ENCODE data around the gene MUL1. TPM values are rescaled to one million over a fixed set of nuclear protein-coding genes. Genes with fewer than 3 reads are reported as not detected.
A peak's percentile ranks its signal among the peaks of the same experiment; 100 is the strongest.

MUL1 gene
- total and polyA plus RNA-seq, 2 of the 4 experiments (the other 2 are of a cell fraction): 20.7 to 21.1 TPM

DNA sequence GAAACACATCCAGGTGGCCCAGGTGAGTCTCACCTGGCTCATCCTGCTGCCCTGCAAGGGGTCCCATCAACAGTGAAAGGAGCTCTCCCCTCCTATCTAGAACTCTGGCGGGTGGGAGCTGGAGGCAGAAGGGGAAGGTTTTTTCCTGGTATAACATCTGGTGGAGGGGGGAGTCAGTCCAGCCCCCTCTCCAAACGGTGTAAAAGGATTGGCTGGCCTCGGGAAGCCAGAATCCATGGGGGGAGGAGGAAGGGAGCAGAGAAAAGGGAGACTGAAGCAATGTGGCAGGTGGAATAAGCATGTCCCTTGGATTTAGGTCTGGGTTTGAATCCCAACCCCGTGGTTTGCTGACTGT, 20.7 kb downstream of the MUL1 start:
- in situ Hi-C loops (cut with MboI; ENCODE audit: low sequenced_read_pairs): no loop called here
- BruUV-seq (replicated peaks): no TSS peak

More for the DNA sequence above, 20.7 kb downstream of the MUL1 start:
- Histone ChIP-seq H3K79me1 (ENCODE audit: low read depth in 1 of 2, low read length in 2 of 2) (peaks cover 4 to 10% of the 10 kb centered on the region in 2 experiments; a peak in 3 of 4 replicates), H2AFZ (replicated peaks; ENCODE audit: low read length, poor library complexity) (peak overlapping the region; percentile 93), H3K9me1 (ENCODE audit: insufficient read depth, low read length) (no peaks in the 10 kb centered on the region), H4K8ac (ENCODE audit: low read depth in 2 of 2, low read length in 2 of 2) (peak overlapping the region in 1 of 2 experiments; percentile 63; a peak in 2 of 4 replicates), H3K36me3 (ENCODE audit: control insufficient read depth, insufficient read depth, low read length) (peaks cover 12% of the 10 kb centered on the region; the same call in 1 of the 2 replicates), H3K9ac (ENCODE audit: low read depth, low read length) (peak overlapping the region; percentile 36), H3K23ac (ENCODE audit: low read depth, low read length) (no peak overlapping the region), H2AK9ac (replicated peaks; ENCODE audit: low read depth, low read length, poor library complexity) (peak overlapping the region; percentile 87), H3K27me3 (ENCODE audit: control insufficient read depth, insufficient read depth, low read length) (no peaks in the 10 kb centered on the region), H2BK20ac (ENCODE audit: low read depth, low read length) (no peak overlapping the region), H3K4me1 (ENCODE audit: control insufficient read depth, insufficient read depth, low read length) (peaks cover 5% of the 10 kb centered on the region), H2BK120ac (ENCODE audit: low read depth, low read length) (peak overlapping the region; percentile 72), H3K27ac (ENCODE audit: insufficient read depth, low read length) (no peak overlapping the region; the same call in 1 of the 2 replicates), H3K56ac (ENCODE audit: extremely low read depth, insufficient read depth, low read length) (no peak overlapping the region), H2BK5ac (ENCODE audit: low read depth, low read length, poor library complexity, severe bottlenecking) (no peak overlapping the region), H2BK15ac (ENCODE audit: low read depth, low read length) (no peak overlapping the region), H3K18ac (ENCODE audit: low read depth, low read length) (no peak overlapping the region; the same call in 1 of the 2 replicates), H3K9me3 (ENCODE audit: control insufficient read depth, insufficient read depth, low read length) (no peaks in the 10 kb centered on the region), H4K91ac (ENCODE audit: insufficient read depth, low read depth, low read length) (no peak overlapping the region), H2AK5ac (ENCODE audit: low read depth, low read length) (peak overlapping the region; percentile 84), H4K20me1 (ENCODE audit: insufficient read depth, low read length) (peaks cover 18% of the 10 kb centered on the region), H3K14ac (replicated peaks; ENCODE audit: low read depth, low read length) (peak overlapping the region; percentile 57; the same call in 1 of the 2 replicates), H3K4me2 (ENCODE audit: low read depth, low read length) (peak overlapping the region; percentile 41), H3K4me3 (ENCODE audit: insufficient read depth, low read depth, low read length) (no peak overlapping the region), H4K5ac (ENCODE audit: low read depth, low read length) (0 out of 2 replicates have a peak overlapping the region, but pooled peaks have one; percentile 29), H3K4ac (ENCODE audit: low read depth, low read length) (peak overlapping the region; percentile 64)
- dilution Hi-C loops (cut with HindIII; ENCODE audit: low sequenced_read_pairs, unreplicated experiment): no loop called here
- ATAC-seq (ENCODE audit: low read depth) (no peak), DNase-seq (no peak)
- TF ChIP-seq, protein P1, sequence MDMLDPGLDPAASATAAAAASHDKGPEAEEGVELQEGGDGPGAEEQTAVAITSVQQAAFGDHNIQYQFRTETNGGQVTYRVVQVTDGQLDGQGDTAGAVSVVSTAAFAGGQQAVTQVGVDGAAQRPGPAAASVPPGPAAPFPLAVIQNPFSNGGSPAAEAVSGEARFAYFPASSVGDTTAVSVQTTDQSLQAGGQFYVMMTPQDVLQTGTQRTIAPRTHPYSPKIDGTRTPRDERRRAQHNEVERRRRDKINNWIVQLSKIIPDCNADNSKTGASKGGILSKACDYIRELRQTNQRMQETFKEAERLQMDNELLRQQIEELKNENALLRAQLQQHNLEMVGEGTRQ (IDR thresholded peaks at IDR 0.05; ENCODE audit: low read depth, low read length): no peak
- TF ChIP-seq MAFK (IDR thresholded peaks at IDR 0.05; ENCODE audit: low read depth, low read length) (no peak), FOS (IDR thresholded peaks at IDR 0.05; ENCODE audit: low read depth, low read length) (no peak), CEBPB (IDR thresholded peaks at IDR 0.05; ENCODE audit: low read depth, low read length) (no peak), RFX5 (IDR thresholded peaks at IDR 0.05; ENCODE audit: low read depth, low read length) (no peak), MAZ (IDR thresholded peaks at IDR 0.05; ENCODE audit: borderline replicate concordance, low read depth, low read length) (no peak), POLR2A (IDR thresholded peaks at IDR 0.05; ENCODE audit: low read depth, low read length) (no peak), SMC3 (IDR thresholded peaks at IDR 0.05; ENCODE audit: low read depth, low read length) (no peak), MXI1 (IDR thresholded peaks at IDR 0.05; ENCODE audit: borderline replicate concordance, low read depth, low read length) (no peak), RAD21 (IDR thresholded peaks at IDR 0.05; ENCODE audit: low read length) (no peak), CHD1 (IDR thresholded peaks at IDR 0.05; ENCODE audit: low read depth, low read length) (no peak), NFE2L2 (IDR thresholded peaks at IDR 0.05; ENCODE audit: low read depth, low read length) (no peak)
- TF ChIP-seq, protein P2, sequence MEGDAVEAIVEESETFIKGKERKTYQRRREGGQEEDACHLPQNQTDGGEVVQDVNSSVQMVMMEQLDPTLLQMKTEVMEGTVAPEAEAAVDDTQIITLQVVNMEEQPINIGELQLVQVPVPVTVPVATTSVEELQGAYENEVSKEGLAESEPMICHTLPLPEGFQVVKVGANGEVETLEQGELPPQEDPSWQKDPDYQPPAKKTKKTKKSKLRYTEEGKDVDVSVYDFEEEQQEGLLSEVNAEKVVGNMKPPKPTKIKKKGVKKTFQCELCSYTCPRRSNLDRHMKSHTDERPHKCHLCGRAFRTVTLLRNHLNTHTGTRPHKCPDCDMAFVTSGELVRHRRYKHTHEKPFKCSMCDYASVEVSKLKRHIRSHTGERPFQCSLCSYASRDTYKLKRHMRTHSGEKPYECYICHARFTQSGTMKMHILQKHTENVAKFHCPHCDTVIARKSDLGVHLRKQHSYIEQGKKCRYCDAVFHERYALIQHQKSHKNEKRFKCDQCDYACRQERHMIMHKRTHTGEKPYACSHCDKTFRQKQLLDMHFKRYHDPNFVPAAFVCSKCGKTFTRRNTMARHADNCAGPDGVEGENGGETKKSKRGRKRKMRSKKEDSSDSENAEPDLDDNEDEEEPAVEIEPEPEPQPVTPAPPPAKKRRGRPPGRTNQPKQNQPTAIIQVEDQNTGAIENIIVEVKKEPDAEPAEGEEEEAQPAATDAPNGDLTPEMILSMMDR (conservative IDR thresholded peaks at IDR 0.05; ENCODE audit: low read depth, low read length): no peak
- TF ChIP-seq, protein P3, sequence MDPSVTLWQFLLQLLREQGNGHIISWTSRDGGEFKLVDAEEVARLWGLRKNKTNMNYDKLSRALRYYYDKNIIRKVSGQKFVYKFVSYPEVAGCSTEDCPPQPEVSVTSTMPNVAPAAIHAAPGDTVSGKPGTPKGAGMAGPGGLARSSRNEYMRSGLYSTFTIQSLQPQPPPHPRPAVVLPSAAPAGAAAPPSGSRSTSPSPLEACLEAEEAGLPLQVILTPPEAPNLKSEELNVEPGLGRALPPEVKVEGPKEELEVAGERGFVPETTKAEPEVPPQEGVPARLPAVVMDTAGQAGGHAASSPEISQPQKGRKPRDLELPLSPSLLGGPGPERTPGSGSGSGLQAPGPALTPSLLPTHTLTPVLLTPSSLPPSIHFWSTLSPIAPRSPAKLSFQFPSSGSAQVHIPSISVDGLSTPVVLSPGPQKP (IDR thresholded peaks at IDR 0.05; ENCODE audit: borderline replicate concordance, low read depth, low read length): no peak
- ChIA-PET CTCF (no interaction called here), POLR2A (ENCODE audit: unreplicated experiment) (no interaction called here)
- intact Hi-C loops (cut with micrococcal nuclease): no loop called here
- WGBS, 2 experiments (ENCODE audit: extremely low coverage in 2 of 2, insufficient read length in 1 of 2): 20% methylated on average over 1 of the region's 4 CpGs; no CpG with 5 or more reads in 1 of the 2 experiments

All from IMR-90 (cell line).